Activated T-cell treated with anti-CD3 and anti-CD28 coated beads for 24 hours (primary cell): ENCODE data around the gene ARHGEF25.
"Not testable (repeated sequence)": the region's sequence is repeated elsewhere in the genome, so short reads cannot be mapped to it uniquely, and the experiment has no call there.

Source experiments
- DNase-seq: peaks from one replicate; pipeline ENCODE4 v3.0.0-alpha.2; 2020; ENCODE audit warnings: low read depth

Gene ARHGEF25

DNA sequence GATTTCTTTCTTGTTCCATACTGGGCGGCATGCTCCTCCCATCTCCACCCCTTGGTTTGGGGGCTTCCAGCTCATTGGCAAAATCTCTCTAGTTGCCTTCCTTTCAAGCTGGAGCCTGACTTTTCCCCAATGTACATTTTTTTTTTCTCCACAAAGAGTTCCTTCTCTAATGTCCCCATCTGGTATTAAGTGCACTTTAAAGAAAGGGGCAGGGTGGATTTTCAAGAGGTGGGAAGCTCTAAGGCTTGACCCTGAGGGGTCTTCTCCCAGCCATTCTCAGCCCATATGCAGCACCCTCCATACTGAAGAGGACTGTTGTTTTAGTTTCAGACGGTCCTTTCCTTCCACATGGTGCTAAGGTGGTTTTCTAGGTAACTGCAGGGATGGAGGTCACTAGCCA lies 26.1 kb upstream of the ARHGEF25 start:
- DNase-seq: no peak

DNA sequence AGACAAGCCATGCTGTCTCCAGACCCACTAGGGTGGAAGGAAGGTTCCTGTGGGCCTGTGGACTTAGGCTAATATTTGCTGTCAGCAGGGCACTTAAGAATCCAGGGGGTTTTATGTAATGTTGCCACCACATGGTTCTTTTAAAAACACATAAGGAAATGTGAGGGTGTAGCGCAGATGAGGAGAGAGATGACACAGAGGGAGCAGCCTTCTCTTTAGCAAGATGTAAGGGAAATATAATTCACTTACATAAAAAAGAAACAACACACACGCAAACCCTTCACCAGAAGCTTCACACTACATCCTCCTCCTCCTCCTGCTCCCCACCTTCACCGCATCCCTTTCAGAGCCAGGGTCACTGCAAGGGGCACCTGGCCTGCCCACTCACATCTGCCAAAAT lies 25.1 kb upstream of the ARHGEF25 start:
- no peak for DNase-seq

DNA sequence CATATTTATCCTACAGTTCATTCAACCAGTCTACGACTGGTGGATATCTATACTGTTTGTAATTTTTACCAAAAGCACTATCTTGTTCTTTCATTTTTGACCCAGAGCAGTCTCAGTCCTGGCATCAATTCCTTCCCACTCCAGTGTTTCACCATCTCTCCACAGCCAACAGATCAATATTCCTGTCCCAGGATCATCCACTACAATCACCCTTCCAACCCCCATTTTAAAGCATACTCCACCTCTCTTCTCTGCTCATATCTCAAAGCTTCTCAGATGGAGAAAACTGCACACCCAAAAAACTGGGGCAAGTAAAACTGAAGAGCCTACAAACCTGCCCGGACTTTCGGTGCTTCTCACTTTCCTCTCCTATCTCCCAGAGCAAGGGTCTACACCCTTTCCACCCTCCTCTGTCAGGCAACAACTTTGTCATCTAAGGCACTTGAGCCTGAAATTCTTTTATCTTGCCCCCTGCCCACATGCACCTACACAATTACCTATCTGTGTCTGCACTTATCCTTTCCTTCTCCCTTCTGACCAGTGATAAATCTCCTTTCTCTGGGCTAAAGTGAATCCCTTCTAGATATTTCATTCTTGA lies 24.3 kb upstream of the ARHGEF25 start:
- DNase-seq: no peak

- DNase-seq: not testable (repeated sequence)
Observed at GRCh38 chr12:57588951-57589610, 22.2 kb upstream of the ARHGEF25 start.

DNA sequence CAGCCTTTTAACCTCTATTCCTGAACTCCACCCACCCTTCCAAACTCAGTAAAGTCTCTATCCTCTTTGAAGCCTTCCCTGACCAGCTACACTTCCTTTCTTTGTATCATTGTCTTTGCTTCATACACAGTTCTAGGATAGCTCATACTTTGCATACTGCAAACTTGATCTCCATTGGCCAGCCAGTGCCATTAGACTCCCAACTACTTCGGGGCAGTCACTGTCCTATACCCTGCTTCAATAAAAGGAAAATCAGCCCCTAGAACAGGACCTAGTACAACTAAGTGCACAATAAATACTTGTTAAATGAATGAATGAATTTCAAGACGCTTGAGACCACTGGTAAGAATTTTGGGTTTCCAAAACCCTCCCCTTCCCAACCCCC lies 20.8 kb upstream of the ARHGEF25 start:
- DNase-seq: no peak

DNA sequence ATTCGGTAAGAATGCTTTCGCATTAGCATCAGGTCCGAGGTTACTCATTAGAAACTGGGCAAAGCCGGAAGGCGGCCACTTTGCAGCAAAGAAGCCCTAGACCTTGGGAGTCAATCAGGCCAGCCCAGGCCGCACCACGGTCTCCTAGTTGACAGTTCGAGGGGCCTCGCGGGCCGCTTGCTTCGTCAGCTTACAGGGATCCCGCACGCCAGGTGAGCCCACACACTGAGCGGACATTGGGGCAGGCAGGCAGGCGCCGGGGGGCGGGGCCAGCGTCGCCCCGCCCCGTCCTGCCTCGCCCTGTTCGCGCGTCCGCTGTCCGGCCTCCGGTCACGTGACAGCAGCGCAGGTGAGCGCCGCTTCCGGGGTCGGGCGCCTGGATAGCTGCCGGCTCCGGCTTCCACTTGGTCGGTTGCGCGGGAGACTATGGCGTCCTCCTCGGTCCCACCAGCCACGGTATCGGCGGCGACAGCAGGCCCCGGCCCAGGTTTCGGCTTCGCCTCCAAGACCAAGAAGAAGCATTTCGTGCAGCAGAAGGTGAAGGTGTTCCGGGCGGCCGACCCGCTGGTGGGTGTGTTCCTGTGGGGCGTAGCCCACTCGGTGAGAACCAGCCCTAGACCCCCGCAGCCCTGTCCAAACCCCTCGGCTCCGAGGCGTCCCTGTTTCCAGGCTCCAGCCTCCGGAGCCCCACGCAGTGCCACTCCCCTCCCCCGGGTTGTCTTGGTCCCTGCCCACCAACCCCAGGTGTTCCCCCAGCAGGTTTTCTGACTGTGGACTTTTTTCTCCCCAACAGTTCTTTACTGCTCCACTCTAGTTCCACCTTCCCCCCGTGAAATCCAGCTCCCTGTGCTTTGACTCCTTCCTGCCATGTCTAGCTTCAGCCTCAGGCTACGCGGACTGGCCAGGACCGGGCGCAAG lies 20.1 kb upstream of the ARHGEF25 start, which contains the start of gene PIP4K2C:
TSS of gene PIP4K2C (plus strand) at position 329 of the 918 bp plus-strand sequence. CDS start at position 427, 98 bp downstream.
- DNase-seq: peak; percentile 73

GRCh38 chr12:57591782-57592325 lies 19.4 kb upstream of the ARHGEF25 start:
- DNase-seq: no peak

DNA sequence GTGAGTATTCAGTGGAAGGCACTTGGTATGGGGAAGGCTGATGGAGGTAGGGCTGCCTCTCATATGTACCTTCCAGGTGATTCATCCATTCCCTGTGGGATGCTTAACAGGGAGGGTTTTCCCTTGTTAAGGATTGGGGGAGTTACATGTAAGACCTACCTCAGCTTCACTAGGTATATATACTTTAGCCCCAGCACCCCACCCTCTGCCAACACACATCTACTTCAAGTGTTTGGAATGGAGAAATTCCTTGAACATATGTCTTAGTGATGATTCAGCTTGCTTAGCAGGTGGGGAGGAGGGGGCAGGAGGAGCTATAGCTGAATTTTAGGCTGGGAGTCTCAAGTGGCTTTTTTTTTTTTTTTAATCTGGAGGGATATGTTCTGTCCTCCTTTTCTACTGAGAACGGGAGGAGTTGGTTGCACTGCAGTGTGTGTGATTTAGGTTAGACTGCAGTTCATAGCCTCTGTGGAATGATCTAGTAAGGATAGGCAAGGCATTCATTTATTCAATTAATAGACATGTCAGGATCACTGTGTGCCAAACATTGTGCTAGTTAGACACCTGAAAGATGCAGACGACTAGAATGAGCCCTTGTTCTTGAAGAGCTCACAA lies 18.6 kb upstream of the ARHGEF25 start:
- no peak for DNase-seq

- no peak for DNase-seq
Observed at GRCh38 chr12:57593187-57593586, 18.0 kb upstream of the ARHGEF25 start.

- no peak for DNase-seq
Observed at GRCh38 chr12:57600395-57600794, 10.8 kb upstream of the ARHGEF25 start.

- no peak for DNase-seq
Observed at GRCh38 chr12:57602544-57602943, 8.7 kb upstream of the ARHGEF25 start.

- DNase-seq: no peak
Observed at GRCh38 chr12:57603324-57603723, 7.9 kb upstream of the ARHGEF25 start.

GRCh38 chr12:57603815-57604453 lies 7.3 kb upstream of the ARHGEF25 start:
- DNase-seq: no peak

DNA sequence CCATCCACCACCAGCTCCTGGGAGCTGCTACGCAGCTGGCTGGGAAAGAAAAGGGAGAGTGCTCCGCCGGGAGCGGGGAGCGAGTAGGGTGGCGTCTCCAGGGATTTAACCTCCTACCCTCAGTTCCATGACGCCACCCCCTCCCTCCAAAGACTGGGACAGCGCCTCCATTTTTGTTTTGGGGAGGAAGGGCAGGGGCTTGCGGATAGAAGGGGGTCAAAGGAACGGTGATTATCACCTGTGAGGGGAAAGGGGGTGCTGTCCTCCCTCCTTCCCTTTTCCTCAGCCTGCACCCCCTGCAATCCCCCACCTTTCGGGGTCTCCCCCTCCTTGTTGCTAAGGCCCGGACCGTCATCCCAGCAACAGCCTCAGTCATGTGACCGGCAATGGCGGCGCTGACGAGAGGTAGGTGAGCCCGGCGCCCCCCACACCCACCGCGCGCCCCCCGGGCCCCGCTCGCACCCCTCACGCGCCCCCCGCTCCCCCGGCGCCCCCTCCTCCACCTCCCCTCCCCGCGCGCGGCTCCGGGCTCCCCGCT lies 6.7 kb upstream of the ARHGEF25 start, which contains the start of gene DTX3:
TSS of gene DTX3 (plus strand) at position 371 of the 538 bp plus-strand sequence. CDS start 1,694 bp downstream, outside the sequence.
- DNase-seq: no peak

GRCh38 chr12:57604992-57605810 lies 6.0 kb upstream of the ARHGEF25 start:
- no peak for DNase-seq

DNA sequence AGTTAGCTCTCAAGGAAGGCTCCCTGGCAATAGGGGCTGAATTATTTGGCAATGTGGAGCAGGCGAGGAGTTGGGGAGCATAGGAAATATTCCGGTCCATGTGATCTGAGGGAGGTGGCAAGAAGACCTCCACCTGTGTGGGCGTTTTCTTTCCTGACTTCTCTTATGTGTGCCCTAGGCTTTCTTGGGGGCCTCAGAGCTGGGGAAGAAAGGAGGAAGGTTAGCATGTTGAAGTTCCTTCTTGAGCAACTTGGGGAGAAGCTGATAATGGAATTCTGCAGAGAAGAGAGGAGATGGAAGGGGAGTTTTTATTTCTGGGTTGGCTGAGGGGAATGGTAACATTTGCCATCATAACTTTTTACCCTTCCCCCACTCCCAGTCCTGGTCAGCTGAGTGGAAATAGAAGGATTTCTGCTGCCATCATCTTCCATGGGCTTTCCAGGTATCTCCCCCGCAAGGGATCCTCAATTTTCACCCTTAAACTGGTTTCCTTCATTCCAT lies 5.4 kb upstream of the ARHGEF25 start:
- no peak for DNase-seq

- no peak for DNase-seq
Observed at GRCh38 chr12:57606399-57606798, 4.8 kb upstream of the ARHGEF25 start.

DNA sequence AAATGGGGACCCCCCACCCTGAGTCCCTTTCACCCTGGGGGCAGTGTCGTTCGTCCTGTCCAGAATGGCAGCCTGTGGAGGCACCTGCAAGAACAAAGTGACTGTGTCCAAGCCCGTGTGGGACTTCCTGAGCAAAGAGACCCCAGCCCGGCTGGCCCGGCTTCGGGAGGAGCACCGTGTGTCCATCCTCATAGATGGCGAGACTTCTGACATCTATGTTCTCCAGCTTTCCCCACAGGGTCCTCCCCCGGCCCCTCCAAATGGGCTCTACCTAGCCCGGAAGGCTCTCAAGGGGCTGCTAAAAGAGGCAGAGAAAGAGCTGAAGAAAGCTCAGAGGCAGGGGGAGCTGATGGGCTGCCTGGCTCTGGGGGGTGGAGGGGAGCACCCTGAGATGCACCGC lies 4.4 kb upstream of the ARHGEF25 start:
- no peak for DNase-seq

DNA sequence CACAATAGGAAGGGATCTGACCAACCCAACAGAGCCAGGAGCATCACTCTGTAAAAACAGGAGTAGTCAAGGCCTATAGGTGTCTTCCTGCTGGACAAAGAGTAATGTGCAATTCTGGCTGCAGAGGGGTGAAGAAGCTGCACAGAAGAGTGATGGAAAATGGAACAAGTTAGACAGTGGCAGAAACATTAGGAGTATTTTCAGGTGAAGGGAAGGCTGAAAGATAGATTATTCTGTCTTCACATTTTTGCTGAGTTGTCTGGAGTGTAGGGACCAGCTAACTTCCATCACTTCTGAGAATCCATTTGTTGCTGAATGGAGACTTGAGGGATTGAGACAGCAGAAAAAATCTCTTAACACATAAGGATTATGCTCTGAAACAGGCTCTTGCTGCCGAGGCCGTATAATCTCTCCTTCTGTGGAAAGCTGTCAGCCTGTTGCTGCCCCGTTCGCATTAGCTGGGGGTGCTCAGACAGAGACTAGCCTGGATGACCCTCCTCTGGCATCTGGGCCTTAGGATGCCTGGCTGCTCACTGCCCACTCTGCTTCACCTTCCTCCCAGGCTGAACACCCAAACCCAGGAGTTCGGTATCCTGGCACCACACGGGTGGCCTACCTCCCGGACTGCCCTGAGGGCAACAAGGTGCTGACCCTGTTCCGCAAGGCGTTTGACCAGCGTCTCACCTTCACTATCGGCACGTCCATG lies 3.1 kb upstream of the ARHGEF25 start:
- no peak for DNase-seq
